H9 (cell line): ENCODE data around the gene CCDC159. TPM values are rescaled to one million over a fixed set of nuclear protein-coding genes. Genes with fewer than 3 reads are reported as not detected.

Experiments used
- DNase-seq: peaks from one replicate; pipeline ENCODE4 v3.0.0-alpha.2; 2017
- H2AFZ ChIP-seq: one replicate; pipeline ENCODE4 v1.6.1; 2013; ENCODE audit warnings: mild to moderate bottlenecking, low read length, control low read depth, moderate library complexity
- H2AK5ac ChIP-seq: 2 replicates; pipeline ENCODE4 v1.6.1; 2013; ENCODE audit warnings: low read length, control low read depth, mixed read lengths; ENCODE audit not compliant: insufficient read length
- H2BK120ac ChIP-seq: one replicate; pipeline ENCODE4 v1.6.1; 2013; ENCODE audit warnings: low read depth, mild to moderate bottlenecking, low read length, control low read depth, inconsistent platforms; ENCODE audit not compliant: poor library complexity, severe bottlenecking
- H2BK12ac ChIP-seq: 2 replicates; pipeline ENCODE4 v1.6.1; 2013; ENCODE audit warnings: low read length, control low read depth, mixed read lengths, low read depth; ENCODE audit not compliant: insufficient read length
- H2BK15ac ChIP-seq: 2 replicates; pipeline ENCODE4 v1.6.1; 2013; ENCODE audit warnings: low read depth, low read length, control low read depth
- H2BK20ac ChIP-seq: one replicate; pipeline ENCODE4 v1.6.1; 2013; ENCODE audit warnings: low read depth, mild to moderate bottlenecking, low read length, control low read depth, inconsistent platforms; ENCODE audit not compliant: poor library complexity, severe bottlenecking
- H2BK5ac ChIP-seq: 2 replicates; pipeline ENCODE4 v1.6.1; 2013; ENCODE audit warnings: low read length, control low read depth, mixed read lengths; ENCODE audit not compliant: insufficient read length
- H3K14ac ChIP-seq: 2 replicates; pipeline ENCODE4 v1.6.1; 2013; ENCODE audit warnings: low read length, control low read depth; ENCODE audit not compliant: insufficient read depth
- H3K18ac ChIP-seq: 2 replicates; pipeline ENCODE4 v1.6.1; 2013; ENCODE audit warnings: low read depth, mild to moderate bottlenecking, mixed read lengths, low read length, control low read depth; ENCODE audit not compliant: insufficient read length
- H3K23ac ChIP-seq: 2 replicates; pipeline ENCODE4 v1.6.1; 2013; ENCODE audit warnings: low read length, control low read depth, mixed read lengths, low read depth; ENCODE audit not compliant: insufficient read length
- H3K23me2 ChIP-seq: 2 replicates; pipeline ENCODE4 v1.6.1; 2013; ENCODE audit warnings: low read depth, mild to moderate bottlenecking, mixed read lengths, low read length, control low read depth; ENCODE audit not compliant: insufficient read length, poor library complexity, severe bottlenecking
- H3K27ac ChIP-seq: 2 replicates; pipeline ENCODE4 v1.5.1; 2013; ENCODE audit warnings: low read length, control low read depth, mixed read lengths, low read depth; ENCODE audit not compliant: insufficient read length
- H3K27me3 ChIP-seq: 2 replicates; pipeline ENCODE4 v1.6.1; 2013; ENCODE audit warnings: low read length, control low read depth, inconsistent platforms; ENCODE audit not compliant: insufficient read depth
- H3K4ac ChIP-seq: 2 replicates; pipeline ENCODE4 v1.6.1; 2013; ENCODE audit warnings: low read depth, mild to moderate bottlenecking, control low read depth, inconsistent platforms, low read length, moderate library complexity
- H3K4me1 ChIP-seq: 2 replicates; pipeline ENCODE4 v1.6.1; 2013; ENCODE audit warnings: low read length, control low read depth, inconsistent platforms; ENCODE audit not compliant: insufficient read depth
- H3K4me2 ChIP-seq: 2 replicates; pipeline ENCODE4 v1.6.1; 2013; ENCODE audit warnings: low read length, control low read depth, mixed read lengths; ENCODE audit not compliant: insufficient read length, insufficient read depth
- H3K56ac ChIP-seq: 2 replicates; pipeline ENCODE4 v1.6.1; 2013; ENCODE audit warnings: low read depth, mild to moderate bottlenecking, mixed read lengths, low read length, control low read depth; ENCODE audit not compliant: insufficient read length
- H3K79me1 ChIP-seq: 2 replicates; pipeline ENCODE4 v1.6.1; 2013; ENCODE audit warnings: low read depth, mild to moderate bottlenecking, moderate library complexity, low read length, control low read depth, inconsistent platforms; ENCODE audit not compliant: insufficient read depth, poor library complexity, severe bottlenecking
- H3K79me2 ChIP-seq: 2 replicates; pipeline ENCODE4 v1.6.1; 2013; ENCODE audit warnings: low read length, control low read depth, inconsistent platforms; ENCODE audit not compliant: insufficient read depth
- H3K9ac ChIP-seq: 2 replicates; pipeline ENCODE4 v1.6.1; 2013; ENCODE audit warnings: low read length, control low read depth, mixed read lengths; ENCODE audit not compliant: insufficient read length; ENCODE audit errors: extremely low read depth
- H3K9me3 ChIP-seq: one replicate; pipeline ENCODE4 v1.6.1; 2013; ENCODE audit warnings: low read depth, low read length, inconsistent platforms; ENCODE audit not compliant: control insufficient read depth
- H3T11ph ChIP-seq: one replicate; pipeline ENCODE4 v1.6.1; 2013; ENCODE audit warnings: mild to moderate bottlenecking, low read length, control low read depth, inconsistent platforms
- H4K20me1 ChIP-seq: one replicate; pipeline ENCODE4 v1.6.1; 2013; ENCODE audit not compliant: control insufficient read depth, insufficient read length, insufficient read depth
- H4K5ac ChIP-seq: 2 replicates; pipeline ENCODE4 v1.6.1; 2013; ENCODE audit warnings: low read depth, mild to moderate bottlenecking, mixed read lengths, low read length, control low read depth; ENCODE audit not compliant: insufficient read length
- H4K8ac ChIP-seq: replicated peaks from 2 replicates; pipeline ENCODE4 v1.6.1; 2013; ENCODE audit warnings: low read length, control low read depth, mixed read lengths, low read depth; ENCODE audit not compliant: insufficient read length
- H4K91ac ChIP-seq: 2 replicates; pipeline ENCODE4 v1.6.1; 2013; ENCODE audit warnings: low read depth, mild to moderate bottlenecking, moderate library complexity, mixed read lengths, low read length, control low read depth; ENCODE audit not compliant: insufficient read length
- H3K27ac Mint-ChIP-seq, 3 experiments: 2 replicates in 2 of 3; 3 replicates in 1 of 3; pipeline ENCODE4 v1.8.0; 2020 to 2021; ENCODE audit warnings: mixed read lengths in 3 of 3, mild to moderate bottlenecking in 1 of 3, moderate library complexity in 1 of 3
- H3K27me3 Mint-ChIP-seq: 2 replicates; pipeline ENCODE4 v1.8.0; 2021; ENCODE audit warnings: low read depth, mild to moderate bottlenecking, moderate library complexity, mixed read lengths
- H3K36me3 Mint-ChIP-seq, 3 experiments: 2 replicates in 2 of 3; 3 replicates in 1 of 3; pipeline ENCODE4 v1.8.0; 2020 to 2021; ENCODE audit warnings: low read depth in 3 of 3, mixed read lengths in 3 of 3; ENCODE audit not compliant: insufficient read depth in 1 of 3
- H3K4me1 Mint-ChIP-seq, 2 experiments: 2 replicates each; pipeline ENCODE4 v1.8.0; 2020; ENCODE audit warnings: mixed read lengths in 2 of 2
- H3K4me3 Mint-ChIP-seq, 2 experiments: 2 replicates in 1 of 2; 3 replicates in 1 of 2; pipeline ENCODE4 v1.8.0; 2020 to 2021; ENCODE audit warnings: mild to moderate bottlenecking in 2 of 2, mixed read lengths in 2 of 2, moderate library complexity in 1 of 2
- H3K9me3 Mint-ChIP-seq, 2 experiments: 2 replicates in 1 of 2; 3 replicates in 1 of 2; pipeline ENCODE4 v1.8.0; 2020; ENCODE audit warnings: mild to moderate bottlenecking in 2 of 2, mixed read lengths in 2 of 2, moderate library complexity in 1 of 2
- WGBS: extraction: QIAGEN DNeasy Blood & Tissue Kit; methylation state at CpG from one replicate; pipeline ENCODE4 v1.1.7; 2013; ENCODE audit warnings: missing lambda C conversion rate, low lambda C conversion rate, mixed read lengths; ENCODE audit not compliant: insufficient read length; ENCODE audit errors: extremely low coverage; 5-methylcytosine and 5-hydroxymethylcytosine counted together
- total RNA-seq: library from RNA; stranded (reverse); gene quantifications from 2 replicates; pipeline ENCODE4 v1.2.1, GENCODE V29; 2021
- TF ChIP-seq, protein P1 (sequence below): fragments of 200-600 bp; sonication (generic); conservative IDR thresholded peaks from 3 replicates; pipeline ENCODE4 v1.8.0; 2021; ENCODE audit warnings: antibody characterized with exemption, mild to moderate bottlenecking

Gene CCDC159
- total RNA-seq, 1 experiment from 2014 or later: 5.7 TPM

DNA sequence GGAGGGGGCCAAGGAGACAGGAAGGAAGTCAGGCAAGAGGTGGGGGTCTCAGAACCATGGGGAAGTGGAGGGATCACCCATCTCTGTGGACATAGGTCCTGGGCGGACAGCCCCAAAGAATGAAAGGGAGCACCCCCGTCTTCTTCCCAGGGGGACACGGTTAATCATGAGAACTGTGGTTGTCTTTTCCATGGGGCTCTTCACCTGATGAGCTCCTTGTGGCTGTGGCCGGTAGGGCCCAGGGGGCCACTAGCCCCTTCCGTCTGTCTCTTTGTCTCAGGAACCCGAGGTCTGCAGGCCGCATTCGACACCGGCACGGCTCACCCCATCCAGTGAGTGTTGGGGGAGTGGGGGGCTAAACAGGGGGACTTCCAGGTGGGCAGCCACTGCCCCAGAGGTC lies 17.6 kb downstream of the CCDC159 start:
- no peak overlapping the region for H2BK120ac ChIP-seq
- no peak overlapping the region for H4K91ac ChIP-seq
- no peak overlapping the region for H3K27ac ChIP-seq
- no CpG with 5 or more reads among the region's 10 CpGs for WGBS
- peaks cover 12% of the 10 kb centered on the region for H3K23me2 ChIP-seq
- H3K27me3 ChIP-seq: no peaks in the 10 kb centered on the region; the same call in 1 of the 2 replicates
- no peak for DNase-seq
- H3K36me3 Mint-ChIP-seq: peaks cover 2 to 5% (median 5%) of the 10 kb centered on the region in 3 experiments; a peak in 4 of 7 replicates
- no peak overlapping the region for H3K4me3 Mint-ChIP-seq
- H3K14ac ChIP-seq: no peak overlapping the region; the same call in 1 of the 2 replicates
- H3K23ac ChIP-seq: no peak overlapping the region
- H4K20me1 ChIP-seq: no peaks in the 10 kb centered on the region
- no peaks in the 10 kb centered on the region for H3K79me1 ChIP-seq
- peaks cover 6 to 17% of the 10 kb centered on the region in 2 experiments for H3K4me1 Mint-ChIP-seq
- no peak overlapping the region for H4K8ac ChIP-seq
- no peak overlapping the region for H2BK15ac ChIP-seq
- H2BK12ac ChIP-seq: no peak overlapping the region
- no peak overlapping the region for H3K18ac ChIP-seq
- H3K9me3 Mint-ChIP-seq: no peaks in the 10 kb centered on the region; a peak in 1 of 5 replicates
- no peak overlapping the region for H2AFZ ChIP-seq
- no peak overlapping the region for H3K4ac ChIP-seq
- H3T11ph ChIP-seq: no peak overlapping the region
- no peaks in the 10 kb centered on the region; the same call in 1 of the 2 replicates for H3K4me1 ChIP-seq
- no peak overlapping the region for H3K9ac ChIP-seq
- H2BK5ac ChIP-seq: no peak overlapping the region
- no peaks in the 10 kb centered on the region for H3K79me2 ChIP-seq
- no peaks in the 10 kb centered on the region for H3K9me3 ChIP-seq
- no peak overlapping the region for H3K56ac ChIP-seq
- H2BK20ac ChIP-seq: no peak overlapping the region
- no peak overlapping the region for H3K4me2 ChIP-seq
- no peak overlapping the region for H4K5ac ChIP-seq
- peaks cover 23% of the 10 kb centered on the region for H3K27me3 Mint-ChIP-seq
- no peak overlapping the region for H3K27ac Mint-ChIP-seq
- H2AK5ac ChIP-seq: no peak overlapping the region
- TF ChIP-seq, protein P1, sequence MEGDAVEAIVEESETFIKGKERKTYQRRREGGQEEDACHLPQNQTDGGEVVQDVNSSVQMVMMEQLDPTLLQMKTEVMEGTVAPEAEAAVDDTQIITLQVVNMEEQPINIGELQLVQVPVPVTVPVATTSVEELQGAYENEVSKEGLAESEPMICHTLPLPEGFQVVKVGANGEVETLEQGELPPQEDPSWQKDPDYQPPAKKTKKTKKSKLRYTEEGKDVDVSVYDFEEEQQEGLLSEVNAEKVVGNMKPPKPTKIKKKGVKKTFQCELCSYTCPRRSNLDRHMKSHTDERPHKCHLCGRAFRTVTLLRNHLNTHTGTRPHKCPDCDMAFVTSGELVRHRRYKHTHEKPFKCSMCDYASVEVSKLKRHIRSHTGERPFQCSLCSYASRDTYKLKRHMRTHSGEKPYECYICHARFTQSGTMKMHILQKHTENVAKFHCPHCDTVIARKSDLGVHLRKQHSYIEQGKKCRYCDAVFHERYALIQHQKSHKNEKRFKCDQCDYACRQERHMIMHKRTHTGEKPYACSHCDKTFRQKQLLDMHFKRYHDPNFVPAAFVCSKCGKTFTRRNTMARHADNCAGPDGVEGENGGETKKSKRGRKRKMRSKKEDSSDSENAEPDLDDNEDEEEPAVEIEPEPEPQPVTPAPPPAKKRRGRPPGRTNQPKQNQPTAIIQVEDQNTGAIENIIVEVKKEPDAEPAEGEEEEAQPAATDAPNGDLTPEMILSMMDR: no peak
